IMR-90 (cell line): Measurements from ENCODE around the gene IL34.

Source experiments
- BHLHE40 ChIP-seq: fragments of 150-350 bp; IDR thresholded peaks from 2 replicates; pipeline ENCODE4 v1.6.1; 2016; ENCODE audit warnings: mild to moderate bottlenecking, low read depth, low read length
- CEBPB ChIP-seq: IDR thresholded peaks from 2 replicates; pipeline ENCODE4 v1.6.1; 2012; ENCODE audit warnings: low read depth, low read length, improper control_type of control experiment
- CHD1 ChIP-seq: IDR thresholded peaks from 2 replicates; pipeline ENCODE4 v1.6.1; 2012; ENCODE audit warnings: low read depth, low read length, improper control_type of control experiment
- FOS ChIP-seq: fragments of 150-350 bp; IDR thresholded peaks from 2 replicates; pipeline ENCODE4 v1.6.1; 2016; ENCODE audit warnings: low read depth, low read length
- MAFK ChIP-seq: IDR thresholded peaks from 2 replicates; pipeline ENCODE4 v1.6.1; 2012; ENCODE audit warnings: low read depth, low read length, improper control_type of control experiment
- MAZ ChIP-seq: IDR thresholded peaks from 2 replicates; pipeline ENCODE4 v1.6.1; 2012; ENCODE audit warnings: low read depth, mild to moderate bottlenecking, low read length, improper control_type of control experiment, moderate library complexity, borderline replicate concordance
- MXI1 ChIP-seq: IDR thresholded peaks from 2 replicates; pipeline ENCODE4 v1.6.1; 2012; ENCODE audit warnings: low read depth, mild to moderate bottlenecking, low read length, moderate library complexity, borderline replicate concordance
- NFE2L2 ChIP-seq: fragments of 150-350 bp; IDR thresholded peaks from 2 replicates; pipeline ENCODE4 v1.6.1; 2016; ENCODE audit warnings: low read depth, mild to moderate bottlenecking, low read length
- POLR2A ChIP-seq: IDR thresholded peaks from 2 replicates; pipeline ENCODE4 v1.6.1; 2012; ENCODE audit warnings: mild to moderate bottlenecking, low read depth, low read length
- RAD21 ChIP-seq: IDR thresholded peaks from 2 replicates; pipeline ENCODE4 v1.6.1; 2012; ENCODE audit warnings: low read length, improper control_type of control experiment
- SMC3 ChIP-seq: fragments of 150-350 bp; IDR thresholded peaks from 2 replicates; pipeline ENCODE4 v1.6.1; 2016; ENCODE audit warnings: low read depth, mild to moderate bottlenecking, antibody characterized with exemption, low read length, moderate library complexity
- TF ChIP-seq, protein P1 (sequence below): conservative IDR thresholded peaks from 2 replicates; pipeline ENCODE4 v1.5.1; 2012; ENCODE audit warnings: mild to moderate bottlenecking, low read depth, low read length, improper control_type of control experiment
- TF ChIP-seq, protein P2 (sequence below): fragments of 150-350 bp; IDR thresholded peaks from 2 replicates; pipeline ENCODE4 v1.6.1; 2017; ENCODE audit warnings: mild to moderate bottlenecking, antibody characterized with exemption, low read length, low read depth

DNA sequence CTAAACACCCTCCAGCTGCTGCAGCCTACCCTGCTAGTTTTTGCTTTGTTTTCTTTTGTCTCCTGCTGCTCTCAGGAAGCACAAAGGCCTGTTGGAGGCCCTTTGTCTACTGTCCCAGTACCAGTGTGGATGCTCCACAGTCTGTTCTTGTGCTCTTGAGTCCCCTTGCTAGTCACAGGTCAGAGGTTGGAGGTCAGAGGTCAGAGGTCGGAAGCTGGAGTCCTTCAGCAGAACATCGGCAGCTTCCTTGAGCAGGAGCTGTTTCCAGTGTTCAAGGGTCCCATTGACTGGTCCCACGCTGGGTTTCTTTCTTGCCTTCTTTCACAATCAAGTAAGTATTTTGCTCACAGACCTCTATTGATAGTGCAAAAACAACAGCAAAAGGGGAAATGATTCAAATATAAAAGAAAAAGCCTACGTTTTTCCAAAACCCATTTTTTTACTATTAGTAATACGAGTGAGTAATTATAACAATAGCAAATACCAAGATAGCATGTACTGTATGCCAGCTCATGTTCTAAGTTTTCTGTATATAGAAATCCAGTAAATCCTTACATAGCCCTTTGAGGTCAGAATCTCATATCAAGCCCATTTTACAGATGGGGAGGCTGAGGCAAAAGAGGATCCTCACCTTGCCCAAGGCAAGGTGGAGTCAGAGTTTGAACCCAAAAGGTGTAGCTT lies 10.9 kb upstream of the IL34 start:
- TF ChIP-seq, protein P1, sequence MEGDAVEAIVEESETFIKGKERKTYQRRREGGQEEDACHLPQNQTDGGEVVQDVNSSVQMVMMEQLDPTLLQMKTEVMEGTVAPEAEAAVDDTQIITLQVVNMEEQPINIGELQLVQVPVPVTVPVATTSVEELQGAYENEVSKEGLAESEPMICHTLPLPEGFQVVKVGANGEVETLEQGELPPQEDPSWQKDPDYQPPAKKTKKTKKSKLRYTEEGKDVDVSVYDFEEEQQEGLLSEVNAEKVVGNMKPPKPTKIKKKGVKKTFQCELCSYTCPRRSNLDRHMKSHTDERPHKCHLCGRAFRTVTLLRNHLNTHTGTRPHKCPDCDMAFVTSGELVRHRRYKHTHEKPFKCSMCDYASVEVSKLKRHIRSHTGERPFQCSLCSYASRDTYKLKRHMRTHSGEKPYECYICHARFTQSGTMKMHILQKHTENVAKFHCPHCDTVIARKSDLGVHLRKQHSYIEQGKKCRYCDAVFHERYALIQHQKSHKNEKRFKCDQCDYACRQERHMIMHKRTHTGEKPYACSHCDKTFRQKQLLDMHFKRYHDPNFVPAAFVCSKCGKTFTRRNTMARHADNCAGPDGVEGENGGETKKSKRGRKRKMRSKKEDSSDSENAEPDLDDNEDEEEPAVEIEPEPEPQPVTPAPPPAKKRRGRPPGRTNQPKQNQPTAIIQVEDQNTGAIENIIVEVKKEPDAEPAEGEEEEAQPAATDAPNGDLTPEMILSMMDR = no peak
- TF ChIP-seq NFE2L2 (no peak), POLR2A (no peak), MAZ (no peak), CHD1 (no peak), MAFK (no peak), CEBPB (peak; percentile 80), BHLHE40 (0 out of 2 replicates have a peak, but pooled peaks have one; percentile 4), SMC3 (no peak), FOS (no peak; the same call in 1 of the 2 replicates), MXI1 (no peak), RAD21 (no peak)
- TF ChIP-seq, protein P2, sequence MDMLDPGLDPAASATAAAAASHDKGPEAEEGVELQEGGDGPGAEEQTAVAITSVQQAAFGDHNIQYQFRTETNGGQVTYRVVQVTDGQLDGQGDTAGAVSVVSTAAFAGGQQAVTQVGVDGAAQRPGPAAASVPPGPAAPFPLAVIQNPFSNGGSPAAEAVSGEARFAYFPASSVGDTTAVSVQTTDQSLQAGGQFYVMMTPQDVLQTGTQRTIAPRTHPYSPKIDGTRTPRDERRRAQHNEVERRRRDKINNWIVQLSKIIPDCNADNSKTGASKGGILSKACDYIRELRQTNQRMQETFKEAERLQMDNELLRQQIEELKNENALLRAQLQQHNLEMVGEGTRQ = no peak
